PFSK-1 (cell line): ENCODE data around the gene ARPP21.

Source experiments
- FOXP2 ChIP-seq: optimal IDR thresholded peaks from 2 replicates; pipeline ENCODE3; 2011; ENCODE audit warnings: borderline replicate concordance, control low read depth, inconsistent platforms; ENCODE audit not compliant: insufficient read depth; ENCODE audit errors: extremely low read length, extremely low read depth
- POLR2AphosphoS5 ChIP-seq: IDR thresholded peaks from 2 replicates; pipeline ENCODE4 v1.6.1; 2012; ENCODE audit warnings: low read depth, mild to moderate bottlenecking, control low read depth, low read length, moderate library complexity
- REST ChIP-seq, 2 experiments: IDR thresholded peaks; 2 replicates each; pipeline versions ENCODE4 v1.6.1 to v1.8.0; 2011 to 2012; ENCODE audit warnings: low read depth in 2 of 2, low read length in 2 of 2, control low read depth in 1 of 2, inconsistent platforms in 1 of 2, mild to moderate bottlenecking in 1 of 2, moderate library complexity in 1 of 2; ENCODE audit not compliant: insufficient read depth in 1 of 2
- SIN3A ChIP-seq: IDR thresholded peaks from 2 replicates; pipeline ENCODE4 v1.6.1; 2012; ENCODE audit warnings: mild to moderate bottlenecking, low read length, moderate library complexity, borderline replicate concordance; ENCODE audit not compliant: insufficient read depth
- TAF1 ChIP-seq: IDR thresholded peaks from 2 replicates; pipeline ENCODE4 v1.6.1; 2012; ENCODE audit warnings: low read length, control low read depth, borderline replicate concordance; ENCODE audit not compliant: insufficient read depth

The ARPP21 gene

DNA sequence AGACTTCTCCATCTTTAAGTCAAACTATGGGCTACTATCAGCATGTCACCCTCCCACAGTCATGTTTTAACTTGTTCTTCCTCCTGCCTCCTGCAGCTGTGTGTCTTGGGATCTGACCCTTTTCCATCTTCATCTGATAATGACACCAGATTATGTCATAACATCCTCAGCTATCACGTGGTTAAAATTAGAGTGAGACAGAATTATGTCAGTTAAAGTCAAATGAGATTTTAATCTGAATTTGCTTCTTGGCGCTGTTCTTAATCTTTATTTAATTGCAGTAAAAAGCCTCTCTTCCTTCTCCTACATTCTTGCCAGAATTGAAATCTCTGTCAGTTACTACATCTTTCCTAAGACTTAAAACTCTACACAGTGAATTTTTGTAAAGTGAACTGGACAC is 107.2 kb downstream of the ARPP21 start:
- TF ChIP-seq FOXP2, result no peak
- no peak for TF ChIP-seq TAF1
- TF ChIP-seq REST (IDR thresholded peaks at IDR 0.05; ENCODE audit: insufficient read depth in 1 of 2, low read depth in 2 of 2, low read length in 2 of 2), result no peak
- no peak for TF ChIP-seq POLR2AphosphoS5

DNA sequence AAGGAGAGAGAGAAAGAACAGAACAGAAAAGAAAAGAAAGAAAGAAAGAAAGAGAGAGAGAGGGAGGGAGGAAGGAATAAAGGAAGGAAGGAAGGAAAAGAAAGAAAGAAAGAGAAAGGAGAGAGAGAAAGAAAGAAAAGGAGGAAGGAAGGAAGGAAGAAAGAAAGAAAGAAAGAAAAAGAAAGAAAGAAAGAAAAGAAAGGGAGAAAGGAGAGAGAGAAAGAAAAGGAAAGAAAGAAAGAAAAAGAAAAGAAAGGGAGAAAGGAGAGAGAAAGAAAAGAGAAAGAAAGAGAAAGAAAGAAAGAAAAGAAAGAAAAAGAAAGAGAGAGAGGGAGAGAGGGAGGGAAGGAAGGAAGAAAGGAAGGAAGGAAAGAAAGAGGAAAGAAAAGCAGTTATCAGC is 108.8 kb downstream of the ARPP21 start:
- TF ChIP-seq TAF1, result no peak
- no peak for TF ChIP-seq POLR2AphosphoS5
- no peak for TF ChIP-seq SIN3A
- TF ChIP-seq REST (IDR thresholded peaks at IDR 0.05; ENCODE audit: insufficient read depth in 1 of 2, low read depth in 2 of 2, low read length in 2 of 2), result no peak
- TF ChIP-seq FOXP2, result no peak

- TF ChIP-seq FOXP2 (no peak), SIN3A (no peak), REST (IDR thresholded peaks at IDR 0.05; ENCODE audit: insufficient read depth in 1 of 2, low read depth in 2 of 2, low read length in 2 of 2) (no peak), TAF1 (no peak), POLR2AphosphoS5 (no peak)
Observed at GRCh38 chr3:35751207-35751606, 111.9 kb downstream of the ARPP21 start.

GRCh38 chr3:35757991-35758757 is 118.8 kb downstream of the ARPP21 start:
- no peak for TF ChIP-seq FOXP2

DNA sequence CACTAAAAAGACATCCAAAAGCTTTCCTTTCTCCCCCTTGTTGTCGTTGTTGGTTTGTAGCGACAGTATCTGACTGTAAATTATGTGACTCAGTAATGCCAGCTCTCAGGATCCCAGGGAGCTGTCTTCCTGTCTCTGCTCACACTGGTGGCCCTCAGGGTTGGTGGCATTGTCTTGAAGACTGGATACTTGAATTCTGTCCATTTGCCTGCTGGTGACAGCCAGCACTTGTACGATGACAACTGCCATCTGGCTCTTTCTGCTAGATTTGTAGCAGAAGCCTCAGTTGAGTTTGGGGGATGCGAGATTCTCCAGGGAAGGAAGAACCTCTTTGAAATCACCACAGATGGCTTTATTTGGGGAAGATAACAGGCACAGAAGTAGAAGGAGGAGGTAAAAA is 120.8 kb downstream of the ARPP21 start:
- TF ChIP-seq SIN3A (no peak), FOXP2 (no peak), TAF1 (no peak), REST (IDR thresholded peaks at IDR 0.05; ENCODE audit: insufficient read depth in 1 of 2, low read depth in 2 of 2, low read length in 2 of 2) (no peak), POLR2AphosphoS5 (no peak)
